H54 (cell line): ENCODE measurements around the gene NKD2.

Source experiments
- DNase-seq: peaks from one replicate; pipeline ENCODE4 v3.0.0; 2011; ENCODE audit warnings: low spot score, mixed read lengths; ENCODE audit not compliant: insufficient read length
- FAIRE-seq: peaks from 3 replicates; lab custom pipeline; 2011; peaks lifted over from hg19 to GRCh38; lab: Jason Lieb, UNC
- POLR2A ChIP-seq: IDR thresholded peaks from 2 replicates; pipeline ENCODE4 v1.6.1; 2011; ENCODE audit warnings: low read depth, mild to moderate bottlenecking, low read length

The NKD2 gene

GRCh38 chr5:1029282-1029944 is 20.8 kb downstream of the NKD2 start:
- no peak for DNase-seq
- no peak for TF ChIP-seq POLR2A
- no peak for FAIRE-seq

- FAIRE-seq (no peak), DNase-seq (no peak)
- no peak for TF ChIP-seq POLR2A
Measured at GRCh38 chr5:1029945-1030625, 21.5 kb downstream of the NKD2 start.

- FAIRE-seq = no peak
- DNase-seq = no peak
- no peak for TF ChIP-seq POLR2A
Measured at GRCh38 chr5:1030801-1031271, 22.2 kb downstream of the NKD2 start.

DNA sequence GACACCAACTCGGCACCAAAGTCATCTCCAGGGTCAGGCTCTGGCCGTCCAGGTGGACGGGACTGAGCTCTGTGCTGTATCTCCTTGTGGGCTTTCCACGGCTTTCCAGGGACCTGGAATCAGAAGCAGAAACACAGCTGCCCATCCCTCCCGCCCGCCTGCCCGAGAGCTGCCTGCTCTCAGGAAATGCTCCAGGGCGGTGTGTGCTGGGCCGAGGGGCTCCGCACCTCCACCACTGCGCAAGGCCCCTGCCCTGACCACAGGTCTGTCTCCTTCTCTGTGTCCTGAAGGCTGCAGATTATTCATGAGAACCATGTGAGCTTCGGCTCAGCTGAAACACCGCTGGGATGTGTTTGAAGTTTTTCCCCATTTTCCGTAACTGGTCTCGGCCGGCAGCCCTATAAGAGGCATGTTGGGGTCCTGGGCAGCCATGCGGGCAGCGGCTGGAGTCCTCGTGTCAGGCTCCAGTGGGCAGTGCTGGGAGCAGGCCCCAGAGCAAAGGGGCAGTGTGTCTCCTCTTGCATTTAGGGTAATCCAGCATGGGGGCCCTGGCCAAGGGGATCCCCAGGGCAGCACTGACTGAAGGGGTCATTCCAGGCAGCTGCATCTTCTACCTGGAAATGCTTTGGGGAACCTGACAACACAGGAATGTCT is 22.8 kb downstream of the NKD2 start:
- DNase-seq = no peak
- TF ChIP-seq POLR2A = no peak

DNA sequence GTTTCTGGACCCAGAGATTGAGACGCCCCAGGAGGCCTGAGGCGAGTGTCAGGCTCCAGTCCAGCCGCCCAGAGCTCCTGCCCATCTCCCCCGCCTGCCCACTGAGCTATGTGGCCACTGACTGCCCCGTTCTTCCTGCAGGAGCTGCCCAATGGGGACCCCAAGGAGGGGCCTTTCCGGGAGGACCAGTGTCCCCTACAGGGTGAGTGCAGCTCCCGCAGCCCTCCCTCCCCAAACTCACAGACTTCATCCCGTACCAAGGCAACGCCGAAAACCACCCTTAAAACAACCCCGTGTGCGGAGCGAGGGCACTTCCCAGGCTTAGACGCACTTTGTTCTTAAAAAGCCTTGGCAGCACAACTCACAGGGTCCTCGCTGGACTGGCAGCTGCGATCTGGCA is 23.4 kb downstream of the NKD2 start:
- TF ChIP-seq POLR2A = no peak
- DNase-seq = no peak
- FAIRE-seq = no peak

More for the DNA sequence above, 22.8 kb downstream of the NKD2 start:
- no peak for FAIRE-seq

DNA sequence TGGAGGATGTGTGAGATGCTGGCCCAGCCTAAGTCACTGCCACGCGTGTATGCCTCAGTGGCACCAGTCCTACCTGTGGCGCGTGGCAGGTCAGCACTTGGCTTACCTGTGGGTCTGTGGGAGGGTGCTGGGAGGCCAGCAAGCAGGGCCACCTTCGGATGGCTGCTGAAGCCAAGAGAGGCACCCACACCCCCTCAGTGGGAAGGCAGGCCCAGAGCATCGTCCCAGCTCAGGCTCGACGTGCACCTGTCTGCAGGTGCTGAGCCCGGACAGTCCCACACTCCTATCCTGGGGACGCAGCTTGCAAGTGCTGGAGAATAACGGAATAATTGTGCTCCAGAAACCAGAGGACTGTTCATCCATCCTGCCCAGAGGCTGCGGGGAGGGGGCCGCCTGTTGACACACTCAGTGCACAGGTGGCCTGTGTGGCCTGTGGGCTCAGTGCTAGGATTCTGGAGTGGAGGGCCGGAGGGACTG is 24.0 kb downstream of the NKD2 start:
- FAIRE-seq = no peak
- no peak for TF ChIP-seq POLR2A

GRCh38 chr5:1033178-1033577 is 24.6 kb downstream of the NKD2 start:
- FAIRE-seq = no peak
- no peak for TF ChIP-seq POLR2A
- DNase-seq = no peak

More for the DNA sequence above, 24.0 kb downstream of the NKD2 start:
- no peak for DNase-seq

GRCh38 chr5:1033606-1034420 is 25.2 kb downstream of the NKD2 start:
- DNase-seq (no peak), FAIRE-seq (no peak)
- no peak for TF ChIP-seq POLR2A

DNA sequence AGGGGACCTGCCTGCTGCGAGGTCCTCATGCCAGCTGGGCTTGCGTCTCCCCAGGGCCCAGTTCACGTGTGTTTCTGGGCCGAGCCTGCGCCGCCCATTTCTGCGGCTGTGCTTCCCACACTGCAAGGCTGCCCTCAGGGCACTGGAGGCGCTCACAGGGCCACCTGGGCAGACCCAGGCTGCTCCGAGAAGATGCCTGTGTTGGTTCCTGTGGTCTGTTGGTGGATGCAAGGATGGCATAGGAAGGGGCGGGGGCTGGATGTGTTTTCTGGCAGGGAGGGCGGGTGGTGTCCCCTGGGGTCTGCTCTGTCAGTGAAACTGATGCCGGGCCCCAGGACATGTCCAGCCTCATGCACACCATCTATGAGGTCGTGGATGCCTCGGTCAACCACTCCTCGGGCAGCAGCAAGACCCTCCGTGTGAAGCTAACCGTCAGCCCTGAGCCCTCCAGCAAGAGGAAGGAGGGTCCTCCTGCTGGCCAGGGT is 25.9 kb downstream of the NKD2 start:
- no peak for TF ChIP-seq POLR2A
- no peak for FAIRE-seq
- DNase-seq = no peak

DNA sequence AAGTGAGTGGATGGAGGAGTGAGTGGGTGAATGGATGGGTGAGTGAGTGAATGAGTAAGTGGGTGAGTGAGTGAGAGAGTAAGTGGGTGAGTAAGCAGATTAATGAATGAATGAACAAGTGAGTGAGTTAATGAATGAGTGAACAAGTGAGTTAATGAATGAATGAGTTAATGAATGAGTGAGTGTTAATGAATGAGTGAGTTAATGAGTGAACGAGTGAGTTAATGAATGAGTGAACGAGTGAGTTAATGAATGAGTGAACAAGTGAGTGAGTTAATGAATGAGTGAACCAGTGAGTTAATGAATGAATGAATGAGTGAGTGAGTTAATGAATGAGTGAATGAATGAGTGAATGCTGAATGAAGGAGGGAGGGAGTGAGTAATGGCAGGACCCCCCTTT is 26.4 kb downstream of the NKD2 start:
- DNase-seq = no peak
- no peak for TF ChIP-seq POLR2A
- FAIRE-seq = no peak

DNA sequence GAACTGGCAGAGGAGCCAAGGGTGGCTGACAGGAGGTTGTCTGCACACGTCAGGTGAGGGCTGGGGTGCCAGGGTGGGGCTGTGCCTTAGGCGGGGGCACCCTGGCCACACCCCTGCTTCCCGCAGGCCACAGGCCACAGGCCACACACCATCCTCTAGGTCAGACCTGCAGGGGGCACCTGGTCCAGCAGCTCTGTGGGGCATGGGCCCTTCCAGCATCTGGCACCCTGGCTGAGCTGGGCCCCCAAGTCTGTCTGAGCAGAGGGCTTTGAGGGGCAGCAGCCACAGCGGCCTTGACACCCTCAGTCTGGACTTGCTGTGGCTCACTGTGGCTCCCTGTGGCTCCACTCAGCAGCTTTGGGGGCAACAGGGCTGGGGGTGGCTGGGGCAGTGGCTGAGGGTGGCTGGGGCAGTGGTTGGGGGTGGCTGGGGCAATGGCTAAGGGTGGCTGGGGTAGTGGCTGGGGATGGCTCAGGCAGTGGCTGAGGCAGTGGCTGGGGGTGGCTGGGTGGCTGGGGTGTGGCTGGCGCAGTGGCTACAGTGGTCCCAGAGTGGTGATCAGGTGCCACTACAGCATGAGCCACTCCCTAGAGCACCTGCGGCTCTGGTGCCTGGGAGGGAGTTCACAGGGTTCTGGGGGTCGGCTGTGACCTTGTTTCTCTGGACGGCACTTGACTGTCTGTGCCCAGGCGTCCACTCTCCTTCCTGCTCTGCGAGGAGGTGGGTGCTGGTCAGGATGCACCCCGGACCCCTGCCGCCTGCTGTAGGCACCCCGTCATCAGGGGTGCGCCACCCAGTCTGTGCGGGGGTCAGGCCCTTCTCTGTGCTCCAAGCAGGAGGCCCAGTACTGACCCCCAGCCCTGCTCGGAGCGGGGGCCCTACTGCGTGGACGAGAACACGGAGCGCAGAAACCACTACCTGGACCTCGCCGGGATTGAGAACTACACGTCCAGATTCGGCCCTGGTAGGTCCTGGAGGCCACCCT is 27.1 kb downstream of the NKD2 start:
- FAIRE-seq = no peak
- no peak for TF ChIP-seq POLR2A
- DNase-seq = no peak

- DNase-seq = no peak
- FAIRE-seq = no peak
- TF ChIP-seq POLR2A = no peak
Measured at GRCh38 chr5:1036504-1037122, 28.0 kb downstream of the NKD2 start.
